ENCODE results near the gene CGRRF1.

DNA sequence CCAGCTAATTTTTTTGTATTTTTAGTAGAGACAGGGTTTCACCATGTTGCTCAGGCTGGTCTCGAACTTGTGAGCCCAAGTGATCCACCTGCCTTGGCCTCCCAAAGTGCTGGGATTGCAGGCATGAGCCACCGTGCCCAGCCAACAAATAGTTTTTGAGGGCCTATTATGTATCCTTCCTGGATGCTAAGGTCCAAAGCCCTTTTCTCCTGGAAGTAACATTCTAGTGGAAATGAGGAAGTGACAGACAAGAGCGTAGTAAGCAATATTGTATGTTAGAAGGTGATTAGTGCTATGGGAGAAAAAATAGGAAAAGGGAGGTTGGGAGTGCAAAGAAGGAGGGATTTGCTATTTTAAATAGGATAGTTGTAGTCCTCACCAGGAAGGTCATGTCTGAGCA, 9.0 kb upstream of the CGRRF1 start:
- TF ChIP-seq SP1 (IDR thresholded peaks at IDR 0.05) (no peak), SP1 (CRISPR knock-in tag; IDR thresholded peaks at IDR 0.05) (no peak), ZNF350 (CRISPR knock-in tag; IDR thresholded peaks at IDR 0.05; ENCODE audit: borderline replicate concordance, low read depth) (no peak), ELF4 (CRISPR knock-in tag; IDR thresholded peaks at IDR 0.05; ENCODE audit: borderline replicate concordance) (no peak), NBN (conservative IDR thresholded peaks at IDR 0.05) (no peak), FOXM1 (CRISPR knock-in tag; IDR thresholded peaks at IDR 0.05) (no peak)
- TF ChIP-seq, protein P1, sequence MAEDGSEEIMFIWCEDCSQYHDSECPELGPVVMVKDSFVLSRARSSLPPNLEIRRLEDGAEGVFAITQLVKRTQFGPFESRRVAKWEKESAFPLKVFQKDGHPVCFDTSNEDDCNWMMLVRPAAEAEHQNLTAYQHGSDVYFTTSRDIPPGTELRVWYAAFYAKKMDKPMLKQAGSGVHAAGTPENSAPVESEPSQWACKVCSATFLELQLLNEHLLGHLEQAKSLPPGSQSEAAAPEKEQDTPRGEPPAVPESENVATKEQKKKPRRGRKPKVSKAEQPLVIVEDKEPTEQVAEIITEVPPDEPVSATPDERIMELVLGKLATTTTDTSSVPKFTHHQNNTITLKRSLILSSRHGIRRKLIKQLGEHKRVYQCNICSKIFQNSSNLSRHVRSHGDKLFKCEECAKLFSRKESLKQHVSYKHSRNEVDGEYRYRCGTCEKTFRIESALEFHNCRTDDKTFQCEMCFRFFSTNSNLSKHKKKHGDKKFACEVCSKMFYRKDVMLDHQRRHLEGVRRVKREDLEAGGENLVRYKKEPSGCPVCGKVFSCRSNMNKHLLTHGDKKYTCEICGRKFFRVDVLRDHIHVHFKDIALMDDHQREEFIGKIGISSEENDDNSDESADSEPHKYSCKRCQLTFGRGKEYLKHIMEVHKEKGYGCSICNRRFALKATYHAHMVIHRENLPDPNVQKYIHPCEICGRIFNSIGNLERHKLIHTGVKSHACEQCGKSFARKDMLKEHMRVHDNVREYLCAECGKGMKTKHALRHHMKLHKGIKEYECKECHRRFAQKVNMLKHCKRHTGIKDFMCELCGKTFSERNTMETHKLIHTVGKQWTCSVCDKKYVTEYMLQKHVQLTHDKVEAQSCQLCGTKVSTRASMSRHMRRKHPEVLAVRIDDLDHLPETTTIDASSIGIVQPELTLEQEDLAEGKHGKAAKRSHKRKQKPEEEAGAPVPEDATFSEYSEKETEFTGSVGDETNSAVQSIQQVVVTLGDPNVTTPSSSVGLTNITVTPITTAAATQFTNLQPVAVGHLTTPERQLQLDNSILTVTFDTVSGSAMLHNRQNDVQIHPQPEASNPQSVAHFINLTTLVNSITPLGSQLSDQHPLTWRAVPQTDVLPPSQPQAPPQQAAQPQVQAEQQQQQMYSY (CRISPR knock-in tag; IDR thresholded peaks at IDR 0.05): no peak

Data from HepG2 (cell line).